NCI-H1105 (cell line): Measurements from ENCODE around the gene CYP24A1.
"Not testable (repeated sequence)": the region's sequence is repeated elsewhere in the genome, so short reads cannot be mapped to it uniquely, and the experiment has no call there.

ENCODE experiments used
- DNase-seq: peaks from one replicate; lab custom pipeline; 2025; lab: John Stamatoyannopoulos, UW

CYP24A1 gene

DNA sequence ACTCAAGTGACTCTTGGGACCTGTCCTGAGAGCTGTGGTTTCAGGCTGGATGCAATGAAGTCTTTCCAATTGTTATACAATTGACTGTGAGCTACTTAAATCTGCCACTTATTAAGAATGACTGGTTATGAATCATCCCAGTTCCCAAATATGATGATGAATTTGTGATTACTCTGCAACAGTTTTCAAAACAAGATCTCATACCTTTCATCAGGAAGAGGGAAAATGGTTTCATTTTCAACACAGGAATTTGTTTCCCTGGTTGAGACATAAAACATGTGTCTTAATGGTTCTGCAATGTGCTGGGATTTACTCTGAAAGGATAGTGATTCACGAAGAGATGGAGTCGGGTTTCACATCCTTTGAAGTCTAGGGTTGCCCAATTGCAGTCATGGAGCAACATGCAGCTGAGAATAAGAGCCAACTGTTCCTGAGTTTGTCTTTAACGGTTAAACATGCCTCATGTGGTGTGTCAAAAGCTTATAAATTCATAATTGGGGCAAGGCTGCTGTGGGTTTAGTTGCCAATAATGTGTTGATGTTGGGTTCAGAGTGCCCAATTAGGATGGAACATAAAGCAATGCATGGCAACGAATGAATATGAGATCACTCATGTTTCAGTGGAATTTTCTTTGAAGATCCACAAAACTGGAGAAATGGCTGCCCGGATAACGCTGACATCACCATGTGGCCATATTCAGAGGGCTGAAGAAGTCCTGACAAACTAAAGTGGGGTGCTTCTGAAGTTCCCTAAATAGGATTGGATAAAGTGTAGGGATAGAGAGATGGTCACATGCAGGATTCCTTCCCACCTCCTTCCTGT is 41.0 kb downstream of the CYP24A1 start:
- no peak for DNase-seq

DNA sequence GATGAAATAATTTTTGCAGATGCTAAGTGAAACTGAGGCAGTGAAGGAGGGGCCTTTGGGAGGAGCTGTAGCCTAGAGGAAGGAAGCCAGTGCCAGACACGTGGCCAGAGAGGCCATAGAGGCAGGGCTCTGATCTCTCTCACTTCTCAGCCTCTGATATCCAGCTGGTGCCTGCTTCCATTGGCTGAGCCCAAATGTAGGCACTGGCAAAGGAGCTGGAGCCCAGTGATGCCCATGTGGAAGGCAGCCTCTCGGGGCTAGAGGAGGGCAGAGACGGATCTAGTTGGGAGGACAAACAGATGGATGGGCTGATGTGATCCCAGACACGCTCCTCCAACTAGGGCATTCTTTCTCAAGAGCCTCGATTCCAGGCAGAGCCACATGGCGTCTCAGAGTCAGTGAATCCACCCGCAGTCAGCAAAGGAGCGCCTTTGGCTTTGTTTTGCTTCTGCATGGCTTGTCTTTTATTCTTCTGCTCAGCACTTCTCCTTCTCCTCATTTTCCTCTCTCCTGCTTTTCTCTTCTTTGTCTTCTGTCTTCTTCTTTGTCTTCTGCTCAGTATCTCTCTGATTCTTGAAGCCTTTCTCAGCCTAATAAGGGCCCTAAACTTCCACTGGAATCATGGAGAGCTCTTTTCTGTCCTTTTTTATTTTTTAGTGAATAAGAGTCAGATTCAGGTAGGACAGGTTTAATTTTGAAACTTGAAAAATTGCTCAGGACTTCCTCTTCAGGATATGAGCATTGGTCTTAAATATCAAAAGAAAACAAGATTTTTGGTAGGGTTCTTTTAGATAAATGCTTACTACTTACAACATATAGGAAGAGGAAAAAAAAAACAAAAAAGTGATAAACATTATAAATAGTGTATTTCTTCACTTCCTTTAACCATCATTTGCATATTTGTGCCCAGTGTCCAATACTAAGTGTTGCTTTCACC is 41.8 kb downstream of the CYP24A1 start:
- DNase-seq: no peak

DNA sequence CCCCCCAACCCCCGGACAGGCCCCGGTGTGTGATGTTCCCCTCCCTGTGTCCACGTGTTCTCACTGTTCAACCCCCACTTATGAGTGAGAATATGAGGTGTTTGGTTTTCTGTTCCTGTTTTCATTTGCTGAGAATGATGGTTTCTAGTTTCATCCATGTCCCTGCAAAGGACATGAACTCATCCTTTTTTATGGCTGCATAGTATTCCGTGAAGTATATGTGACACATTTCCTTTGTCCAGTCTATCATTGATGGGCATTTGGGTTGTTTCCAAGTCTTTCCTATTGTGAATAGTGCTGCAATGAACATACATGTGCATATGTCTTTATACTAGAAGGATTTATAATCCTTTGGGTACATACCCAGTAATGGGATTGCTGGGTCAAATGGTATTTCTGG is 42.7 kb downstream of the CYP24A1 start:
- not testable (repeated sequence) for DNase-seq

DNA sequence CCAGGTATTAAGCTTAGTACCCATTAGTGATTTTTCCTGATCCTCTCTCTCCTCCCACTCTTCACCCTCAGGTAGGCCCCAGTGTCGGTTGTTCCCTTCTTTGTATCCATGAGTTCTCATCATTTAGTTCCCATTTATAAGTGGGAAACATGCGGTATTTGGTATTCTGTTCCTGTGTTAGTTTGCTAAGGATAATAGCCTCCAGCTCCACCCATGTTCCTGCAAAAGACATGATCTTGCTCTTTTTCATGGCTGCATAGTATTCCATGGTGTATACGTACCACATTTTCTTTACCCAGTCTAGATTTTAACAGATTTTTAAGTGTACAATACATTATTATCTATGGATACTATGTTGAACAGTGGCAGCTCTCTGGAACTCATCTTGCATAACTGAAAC is 44.4 kb downstream of the CYP24A1 start:
- no peak for DNase-seq

DNA sequence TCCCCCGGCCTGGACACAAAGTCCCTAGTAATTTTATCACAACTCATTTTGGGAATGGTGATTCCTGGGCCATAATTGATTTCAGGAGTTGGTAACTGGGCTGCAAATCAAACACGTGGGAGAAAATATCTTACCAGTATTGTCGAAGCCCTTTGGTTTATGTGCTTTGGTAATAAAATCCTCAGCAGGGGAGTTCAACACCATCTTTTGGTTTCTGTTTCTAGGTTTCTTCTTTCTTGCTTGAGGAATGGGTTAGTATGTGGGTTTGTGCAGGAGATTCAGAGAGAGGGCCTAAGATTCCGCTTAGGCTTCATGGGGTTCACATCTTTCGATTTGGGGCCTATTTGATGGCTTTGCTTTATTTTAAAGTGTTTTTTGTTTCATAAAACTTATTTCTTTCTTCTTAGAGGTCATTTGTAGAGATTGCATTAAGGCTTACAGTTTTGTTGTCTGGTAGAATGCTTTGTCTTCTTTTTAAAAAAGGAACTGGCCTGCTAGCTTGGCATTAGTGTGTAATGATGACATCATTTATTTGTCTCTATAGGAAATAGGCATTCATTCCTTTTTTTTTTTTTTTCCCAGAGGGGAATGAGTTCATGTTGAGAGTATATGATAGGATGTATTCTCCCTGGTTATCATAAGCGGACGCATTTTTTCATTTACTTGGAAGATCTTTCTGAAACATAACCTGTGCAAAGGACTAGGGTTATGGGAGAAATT is 45.8 kb downstream of the CYP24A1 start:
- no peak for DNase-seq

DNA sequence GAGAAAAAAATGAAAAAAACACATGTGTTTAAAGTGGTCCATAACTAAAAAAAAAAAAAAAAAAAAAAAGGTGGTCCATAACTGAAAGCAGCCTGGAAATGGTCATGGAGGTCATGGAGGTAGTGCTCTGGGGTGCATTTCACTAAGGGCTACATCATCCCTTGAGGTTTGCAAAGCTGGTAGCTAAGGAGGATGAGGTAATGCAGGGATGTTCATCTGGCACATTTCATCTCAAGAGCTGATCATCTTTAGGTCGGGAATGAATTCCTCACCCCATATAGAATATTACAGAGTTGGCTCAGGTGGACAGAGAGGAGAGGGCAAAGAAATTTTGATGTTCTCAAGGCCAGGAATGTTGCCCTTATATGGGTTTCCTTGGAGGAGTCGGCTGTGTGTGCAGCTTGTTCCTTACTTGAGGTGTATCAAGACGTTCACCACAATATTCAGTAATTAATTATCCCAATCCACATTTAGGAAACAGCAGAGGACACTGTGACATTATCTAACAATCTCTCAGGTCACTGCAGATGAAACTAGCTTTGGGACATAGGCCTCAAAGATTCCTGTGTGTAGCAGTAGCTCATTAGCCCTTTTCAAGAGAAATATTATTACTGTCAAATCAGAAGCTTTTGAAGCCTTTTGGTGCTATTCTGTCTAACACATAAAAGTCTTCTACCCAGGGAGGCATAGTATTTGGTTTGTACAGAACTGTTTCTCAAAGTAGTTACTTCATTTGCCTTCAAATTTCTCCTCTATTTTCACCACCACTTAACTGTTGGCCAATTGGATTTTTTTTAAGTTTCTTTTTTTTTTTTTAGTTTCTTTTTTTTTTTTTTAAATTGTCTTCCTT is 46.8 kb downstream of the CYP24A1 start:
- DNase-seq: no peak

DNA sequence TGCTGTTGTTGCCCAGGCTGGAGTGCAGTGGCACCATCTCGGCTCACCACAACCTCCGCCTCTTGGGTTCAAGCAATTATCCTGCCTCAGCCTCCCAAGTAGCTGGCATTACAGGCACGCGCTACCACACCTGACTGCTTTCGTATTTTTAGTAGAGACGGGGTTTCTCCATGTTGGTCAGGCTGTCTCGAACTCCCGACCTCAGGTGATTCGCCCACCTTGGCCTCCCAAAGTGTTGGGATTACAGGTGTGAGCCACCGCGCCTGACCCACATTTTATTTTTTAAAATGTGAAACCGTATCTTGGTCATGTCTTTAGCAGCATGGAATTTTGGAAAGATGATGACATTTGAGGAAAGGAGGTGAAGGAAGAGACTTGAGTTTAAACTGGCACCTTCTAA is 47.5 kb downstream of the CYP24A1 start:
- not testable (repeated sequence) for DNase-seq

- DNase-seq: no peak
Observed at GRCh38 chr20:54123587-54124180, 50.1 kb downstream of the CYP24A1 start.

- no peak for DNase-seq
Observed at GRCh38 chr20:54122681-54123586, 50.9 kb downstream of the CYP24A1 start.

DNA sequence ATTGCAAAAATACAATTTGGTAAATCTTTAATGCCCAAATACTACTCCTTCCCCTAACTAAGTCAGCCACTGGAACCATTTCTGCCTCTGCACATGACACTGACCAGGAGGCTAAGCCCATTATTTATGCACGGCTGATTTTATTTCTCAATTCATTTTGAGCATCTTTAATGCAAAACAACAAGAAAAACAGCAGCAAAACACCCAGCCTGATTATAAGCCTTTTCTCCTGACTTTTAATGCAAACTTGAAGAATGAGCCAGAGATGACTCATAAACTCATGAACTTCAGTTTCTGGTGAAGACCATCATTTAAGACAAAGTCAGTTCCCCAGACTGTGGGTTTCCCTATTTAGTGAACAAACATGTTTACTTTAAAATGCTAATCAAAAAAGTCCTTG is 51.6 kb downstream of the CYP24A1 start:
- no peak for DNase-seq

DNA sequence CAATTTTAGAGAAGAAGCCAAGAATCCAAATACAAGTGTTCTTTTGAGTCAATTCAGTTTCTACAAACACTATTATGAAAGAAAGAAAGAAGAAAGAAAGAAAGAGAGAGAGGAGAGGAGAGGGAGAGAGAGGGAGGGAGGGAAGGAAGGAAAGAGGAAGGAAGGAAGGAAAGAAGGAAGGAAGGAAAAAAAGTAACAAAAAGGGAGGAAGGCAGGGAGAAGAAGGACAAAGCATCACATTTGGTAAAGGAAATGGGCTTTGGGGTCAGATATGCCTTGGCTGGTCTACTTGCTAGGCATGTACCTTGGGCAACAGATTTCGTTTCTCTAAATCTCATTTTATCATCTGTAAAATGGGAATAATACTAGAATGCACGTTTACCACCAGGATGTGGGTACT is 54.0 kb downstream of the CYP24A1 start:
- no peak for DNase-seq

DNA sequence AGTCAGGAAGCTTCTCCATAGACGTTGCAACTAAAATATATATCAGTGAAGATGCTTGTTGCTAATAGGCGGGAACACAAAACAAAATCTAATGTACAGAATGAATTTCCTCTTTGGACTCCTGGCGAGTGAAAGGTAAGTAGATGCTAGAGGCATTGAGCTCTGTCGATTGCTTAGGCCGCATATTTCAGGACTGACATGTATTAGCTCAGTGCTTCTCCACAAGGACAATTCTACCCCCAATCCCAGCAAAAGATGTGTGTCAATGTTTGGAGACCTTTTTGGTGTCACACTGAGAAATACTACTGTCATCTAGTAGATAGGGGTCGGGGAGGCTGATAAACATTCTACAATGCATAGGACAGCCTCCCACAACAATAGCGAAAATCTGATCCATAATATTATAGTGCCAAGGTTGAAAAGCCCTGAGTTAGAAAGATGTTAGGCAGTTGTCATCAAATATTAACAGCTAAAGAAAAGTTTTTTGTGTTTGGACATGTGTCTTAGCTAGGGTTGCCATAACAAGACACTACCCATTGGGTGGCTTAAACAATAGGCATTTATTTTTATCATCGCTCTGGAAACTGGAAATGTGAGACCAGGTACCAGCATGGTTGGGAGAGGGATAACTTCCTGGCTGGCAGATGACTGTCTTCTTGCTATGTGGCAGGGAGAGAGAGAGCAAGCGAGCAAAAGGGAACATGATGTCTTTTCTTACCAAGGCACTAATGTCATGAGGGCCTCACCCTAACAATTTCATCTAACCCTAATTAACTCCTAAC is 55.4 kb downstream of the CYP24A1 start:
- no peak for DNase-seq

DNA sequence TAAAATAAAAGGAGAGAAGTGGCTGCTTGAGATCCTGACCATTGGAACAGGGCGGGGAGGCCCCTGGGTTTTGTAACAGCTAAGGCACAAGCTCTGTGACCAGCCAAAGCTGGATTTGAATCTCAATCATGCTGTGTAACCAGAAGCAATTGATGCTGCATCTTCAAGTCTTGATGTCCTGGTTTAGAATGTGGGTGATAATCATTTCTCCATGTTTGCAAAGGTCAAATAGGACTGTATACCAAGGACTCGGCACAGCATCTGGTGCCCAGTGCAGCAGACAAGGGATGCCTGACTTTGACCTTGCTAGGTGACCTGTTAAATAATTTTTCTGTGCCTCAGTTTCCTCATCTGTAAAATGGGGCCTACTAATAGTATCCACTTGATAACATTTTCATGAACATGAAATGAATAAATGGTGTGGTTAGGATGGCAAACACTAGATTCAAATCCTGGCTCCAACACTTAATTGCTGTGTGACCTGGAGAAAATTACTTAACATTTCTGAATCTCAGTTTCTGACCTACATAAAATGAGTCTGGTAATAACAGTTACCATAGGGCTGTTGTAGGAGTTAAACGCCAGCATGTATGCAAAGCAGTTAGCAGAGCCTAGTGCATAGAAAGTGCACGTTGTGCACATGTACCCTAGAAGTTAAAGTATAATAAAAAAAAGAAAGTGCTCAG is 57.1 kb downstream of the CYP24A1 start:
- DNase-seq: no peak

GRCh38 chr20:54115172-54115854 is 58.5 kb downstream of the CYP24A1 start:
- no peak for DNase-seq

- no peak for DNase-seq
Observed at GRCh38 chr20:54114109-54114508, 59.7 kb downstream of the CYP24A1 start.

DNA sequence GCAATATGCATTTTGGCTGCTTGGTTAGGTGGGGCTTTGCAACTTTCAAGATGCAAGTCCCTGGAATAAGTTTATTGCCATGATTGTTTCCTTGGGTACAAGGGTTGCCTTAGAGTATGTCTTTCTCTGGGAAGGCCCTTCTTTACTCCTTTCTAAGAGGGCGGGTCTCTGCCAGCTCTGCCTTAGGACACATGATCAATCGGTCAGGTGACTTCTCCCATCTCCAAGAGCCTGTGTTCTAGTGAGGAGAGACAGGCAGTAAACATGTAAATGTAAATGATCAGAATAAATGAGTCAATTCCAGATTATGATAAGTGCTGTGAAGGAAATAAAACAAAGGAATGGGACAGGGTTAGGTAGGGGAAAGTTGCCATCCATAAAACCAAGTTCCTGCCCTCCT is 60.2 kb downstream of the CYP24A1 start:
- no peak for DNase-seq

DNA sequence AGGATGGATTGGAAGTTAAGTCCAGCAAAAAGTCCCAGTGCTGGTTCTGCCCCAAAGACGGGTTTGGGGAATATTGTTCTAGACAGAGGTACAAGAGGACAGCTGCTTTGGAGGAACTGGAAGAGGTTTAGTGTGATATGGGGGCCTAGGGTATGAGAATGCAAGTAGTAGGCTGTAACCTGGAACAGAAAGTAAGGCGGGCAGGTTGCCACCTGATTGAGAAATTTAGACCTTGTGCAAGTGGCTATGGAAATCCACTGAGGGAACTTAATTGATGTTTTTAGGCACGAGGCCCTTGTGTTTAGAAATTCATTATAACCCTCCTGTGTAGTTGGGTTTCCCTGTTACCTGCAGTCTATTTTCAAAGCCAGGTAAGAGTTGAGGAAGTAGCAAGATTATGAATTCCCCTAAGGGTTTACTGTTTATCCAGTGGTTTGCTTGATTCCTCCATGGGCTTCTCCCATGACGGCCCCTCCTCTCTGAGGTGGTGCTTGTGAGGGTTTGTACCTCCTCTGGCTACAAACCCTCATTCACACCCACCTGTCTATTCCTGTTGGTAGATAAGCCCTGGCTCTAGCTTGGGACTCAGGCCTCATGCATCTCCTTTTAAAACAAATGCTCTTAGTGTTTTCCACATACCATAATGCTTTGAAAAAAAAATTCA is 61.4 kb downstream of the CYP24A1 start:
- no peak for DNase-seq
